Measurements from ENCODE around the gene PALM.

GRCh38 chr19:676339-677105, 32.2 kb upstream of the PALM start, which contains the start of gene FSTL3:
- TF ChIP-seq TAF1 (IDR thresholded peaks at IDR 0.05; ENCODE audit: borderline replicate concordance, insufficient read depth, low read length) (no peak), POLR2AphosphoS5 (IDR thresholded peaks at IDR 0.05; ENCODE audit: low read depth, low read length) (no peak), SIN3A (IDR thresholded peaks at IDR 0.05; ENCODE audit: borderline replicate concordance, insufficient read depth, low read length) (no peak)
- TF ChIP-seq, protein P1, sequence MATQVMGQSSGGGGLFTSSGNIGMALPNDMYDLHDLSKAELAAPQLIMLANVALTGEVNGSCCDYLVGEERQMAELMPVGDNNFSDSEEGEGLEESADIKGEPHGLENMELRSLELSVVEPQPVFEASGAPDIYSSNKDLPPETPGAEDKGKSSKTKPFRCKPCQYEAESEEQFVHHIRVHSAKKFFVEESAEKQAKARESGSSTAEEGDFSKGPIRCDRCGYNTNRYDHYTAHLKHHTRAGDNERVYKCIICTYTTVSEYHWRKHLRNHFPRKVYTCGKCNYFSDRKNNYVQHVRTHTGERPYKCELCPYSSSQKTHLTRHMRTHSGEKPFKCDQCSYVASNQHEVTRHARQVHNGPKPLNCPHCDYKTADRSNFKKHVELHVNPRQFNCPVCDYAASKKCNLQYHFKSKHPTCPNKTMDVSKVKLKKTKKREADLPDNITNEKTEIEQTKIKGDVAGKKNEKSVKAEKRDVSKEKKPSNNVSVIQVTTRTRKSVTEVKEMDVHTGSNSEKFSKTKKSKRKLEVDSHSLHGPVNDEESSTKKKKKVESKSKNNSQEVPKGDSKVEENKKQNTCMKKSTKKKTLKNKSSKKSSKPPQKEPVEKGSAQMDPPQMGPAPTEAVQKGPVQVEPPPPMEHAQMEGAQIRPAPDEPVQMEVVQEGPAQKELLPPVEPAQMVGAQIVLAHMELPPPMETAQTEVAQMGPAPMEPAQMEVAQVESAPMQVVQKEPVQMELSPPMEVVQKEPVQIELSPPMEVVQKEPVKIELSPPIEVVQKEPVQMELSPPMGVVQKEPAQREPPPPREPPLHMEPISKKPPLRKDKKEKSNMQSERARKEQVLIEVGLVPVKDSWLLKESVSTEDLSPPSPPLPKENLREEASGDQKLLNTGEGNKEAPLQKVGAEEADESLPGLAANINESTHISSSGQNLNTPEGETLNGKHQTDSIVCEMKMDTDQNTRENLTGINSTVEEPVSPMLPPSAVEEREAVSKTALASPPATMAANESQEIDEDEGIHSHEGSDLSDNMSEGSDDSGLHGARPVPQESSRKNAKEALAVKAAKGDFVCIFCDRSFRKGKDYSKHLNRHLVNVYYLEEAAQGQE (IDR thresholded peaks at IDR 0.05; ENCODE audit: insufficient read depth in 1 of 2, low read depth in 2 of 2, low read length in 2 of 2): no peak

All from PFSK-1 (cell line).